NT2/D1 (cell line): ENCODE results near the gene CAPRIN1.

Source experiments
- SUZ12 ChIP-seq: IDR thresholded peaks from 2 replicates; pipeline ENCODE4 v1.6.1; 2011; ENCODE audit not compliant: insufficient read length, insufficient read depth; ENCODE audit errors: extremely low read depth
- YY1 ChIP-seq: IDR thresholded peaks from 2 replicates; pipeline ENCODE4 v1.6.1; 2011; ENCODE audit not compliant: insufficient read length, insufficient read depth
- ZNF274 ChIP-seq: IDR thresholded peaks from 2 replicates; pipeline ENCODE4 v1.6.1; 2011; ENCODE audit warnings: mild to moderate bottlenecking, low read depth, low read length

DNA sequence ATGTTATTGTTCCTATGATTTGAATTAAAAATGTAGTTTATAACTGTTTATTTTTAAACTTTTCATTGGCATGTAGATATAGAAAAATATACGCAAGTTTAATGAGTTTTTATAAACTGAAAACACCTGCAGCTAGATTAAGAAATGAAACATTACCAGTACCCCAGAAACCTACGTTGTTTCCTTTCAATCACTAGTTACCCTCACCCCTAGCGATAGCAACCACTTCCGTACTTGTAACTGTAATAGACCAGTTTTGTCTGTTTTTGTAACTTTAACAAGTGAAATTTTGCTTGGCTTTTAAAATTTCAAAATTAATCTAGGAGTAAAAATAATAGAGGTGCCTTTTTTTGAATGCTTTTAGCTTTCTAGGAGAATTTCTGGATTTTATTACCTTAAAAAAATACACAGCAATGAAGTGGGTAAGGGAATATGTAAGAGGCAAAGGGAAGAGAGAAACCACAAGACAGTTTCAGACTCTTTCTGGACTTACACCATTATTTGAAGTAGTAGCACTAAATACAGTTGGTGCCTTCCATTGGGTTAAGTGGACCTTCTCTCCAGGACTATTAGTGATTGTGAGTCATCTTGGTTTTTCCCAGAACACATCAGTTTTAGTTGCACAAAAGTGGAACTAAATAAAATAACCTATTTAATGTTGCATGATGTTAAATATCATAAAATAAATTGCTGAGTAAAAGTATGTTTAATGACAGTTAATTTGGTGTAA, 35.2 kb downstream of the CAPRIN1 start:
- no peak for TF ChIP-seq YY1
- no peak for TF ChIP-seq ZNF274
- TF ChIP-seq SUZ12, result no peak
